SK-N-SH (cell line): ENCODE measurements around the gene MAP1B. TPM values are rescaled to one million over a fixed set of nuclear protein-coding genes. Genes with fewer than 3 reads are reported as not detected.
A peak's percentile ranks its signal among the peaks of the same experiment; 100 is the strongest.

Experiments
- CTCF ChIA-PET: fragments of 300-600, 350-600 bp; formaldehyde crosslinking; extraction: SDS; loops from one replicate; lab custom pipeline; 2021; lab: Yijun Ruan, JAX
- POLR2A ChIA-PET: fragments of 350-600 bp; sonication (Branson Sonifier 250); formaldehyde crosslinking; extraction: SDS; loops from one replicate; lab custom pipeline; 2020; ENCODE audit warnings: antibody characterized with exemption, inconsistent platforms; lab: Yijun Ruan, JAX
- DNase-seq: peaks from one replicate; pipeline ENCODE4 v3.0.0; 2012
- H2AFZ ChIP-seq: fragments of 200-600 bp; sonication (generic); 2 replicates; pipeline ENCODE4 v1.8.1; 2016; ENCODE audit warnings: antibody characterized with exemption, mild to moderate bottlenecking, low read depth
- H3F3A ChIP-seq: fragments of 200-600 bp; sonication (generic); replicated peaks from 2 replicates; pipeline ENCODE3; 2016; ENCODE audit warnings: antibody characterized with exemption, mild to moderate bottlenecking; ENCODE audit not compliant: insufficient read depth
- H3K27ac ChIP-seq, 2 experiments: fragments of 200-500 bp in 1 of 2; fragments of 200-600 bp in 1 of 2; sonication (Bioruptor generic) in 1 of 2; sonication (generic), shearing (Covaris generic) in 1 of 2; 2 replicates each; pipeline versions ENCODE4 v1.5.1 to v1.6.1; 2014 to 2016; ENCODE audit warnings: low read depth in 2 of 2, inconsistent platforms in 1 of 2, low read length in 1 of 2, mild to moderate bottlenecking in 1 of 2, mixed read lengths in 1 of 2
- H3K27me3 ChIP-seq: fragments of 200-600 bp; sonication (generic), shearing (Covaris generic); 2 replicates; pipeline ENCODE4 v1.6.1; 2016; ENCODE audit warnings: mixed run types; ENCODE audit not compliant: insufficient read depth
- H3K36me3 ChIP-seq, 2 experiments: fragments of 200-500 bp in 1 of 2; fragments of 200-600 bp in 1 of 2; sonication (Bioruptor generic) in 1 of 2; sonication (generic) in 1 of 2; replicated peaks in 1 of 2; 2 replicates each; pipeline versions ENCODE3 to v1.5.1; 2014 to 2016; ENCODE audit warnings: low read length in 1 of 2, mild to moderate bottlenecking in 1 of 2; ENCODE audit not compliant: insufficient read depth in 2 of 2, control insufficient read depth in 1 of 2
- H3K4me1 ChIP-seq, 2 experiments: fragments of 200-500 bp in 1 of 2; fragments of 200-600 bp in 1 of 2; sonication (Bioruptor generic) in 1 of 2; sonication (generic), shearing (Covaris generic) in 1 of 2; 2 replicates each; pipeline versions ENCODE4 v1.5.1 to v1.6.1; 2014 to 2016; ENCODE audit warnings: low read depth in 1 of 2, low read length in 1 of 2, mixed run types in 1 of 2; ENCODE audit not compliant: insufficient read depth in 2 of 2, control insufficient read depth in 1 of 2
- H3K4me2 ChIP-seq: fragments of 200-600 bp; sonication (generic), shearing (Covaris generic); 2 replicates; pipeline ENCODE4 v1.6.1; 2017; ENCODE audit warnings: mixed run types
- H3K4me3 ChIP-seq, 2 experiments: fragments of 200-500 bp in 1 of 2; fragments of 200-600 bp in 1 of 2; sonication (Bioruptor generic) in 1 of 2; sonication (generic), shearing (Covaris generic) in 1 of 2; 2 replicates each; pipeline versions ENCODE4 v1.5.1 to v1.8.1; 2014 to 2016; ENCODE audit warnings: low read depth in 2 of 2, inconsistent platforms in 1 of 2, low read length in 1 of 2, mild to moderate bottlenecking in 1 of 2, mixed read lengths in 1 of 2, moderate library complexity in 1 of 2
- H3K79me2 ChIP-seq: fragments of 200-600 bp; sonication (generic); 2 replicates; pipeline ENCODE4 v1.8.1; 2017; ENCODE audit warnings: mild to moderate bottlenecking; ENCODE audit not compliant: insufficient read depth
- H3K9ac ChIP-seq: fragments of 200-600 bp; sonication (generic); 2 replicates; pipeline ENCODE4 v1.6.1; 2017; ENCODE audit warnings: mixed run types
- H3K9me2 ChIP-seq: fragments of 200-600 bp; sonication (generic); 2 replicates; pipeline ENCODE4 v1.6.1; 2017; ENCODE audit warnings: mixed run types
- H3K9me3 ChIP-seq: fragments of 200-600 bp; sonication (generic); 2 replicates; pipeline ENCODE4 v1.6.1; 2017; ENCODE audit warnings: mixed run types, mild to moderate bottlenecking, moderate library complexity
- H4K20me1 ChIP-seq: fragments of 200-600 bp; sonication (generic); 2 replicates; pipeline ENCODE4 v1.6.1; 2017; ENCODE audit warnings: mild to moderate bottlenecking, mixed run types; ENCODE audit not compliant: insufficient read depth
- CHD2 ChIP-seq: fragments of 150-350 bp; IDR thresholded peaks from 2 replicates; pipeline ENCODE4 v1.6.1; 2018; ENCODE audit warnings: low read length; ENCODE audit not compliant: partially characterized antibody
- ELF1 ChIP-seq: IDR thresholded peaks from 2 replicates; pipeline ENCODE4 v1.4.0; 2012
- EP300 ChIP-seq, 2 experiments: IDR thresholded peaks; 2 replicates each; pipeline versions ENCODE4 v1.4.0 to v1.6.1; 2012; ENCODE audit warnings: borderline replicate concordance in 1 of 2, low read depth in 1 of 2, low read length in 1 of 2
- EZH2phosphoT487 ChIP-seq: fragments of 200-600 bp; sonication (generic); IDR thresholded peaks from 2 replicates; pipeline ENCODE4 v1.6.1; 2017; ENCODE audit warnings: low read depth, mixed run types, mild to moderate bottlenecking, antibody characterized with exemption, moderate library complexity, borderline replicate concordance
- FOSL2 ChIP-seq: IDR thresholded peaks from 2 replicates; pipeline ENCODE4 v1.4.0; 2012; ENCODE audit warnings: low read depth, mild to moderate bottlenecking, moderate library complexity, borderline replicate concordance
- FOXJ3 ChIP-seq: sonication (generic); formaldehyde crosslinking; IDR thresholded peaks from 2 replicates; pipeline ENCODE4 v1.5.1; 2020; ENCODE audit warnings: mild to moderate bottlenecking, missing genetic modification reagents
- IRF3 ChIP-seq: fragments of 150-350 bp; IDR thresholded peaks from 2 replicates; pipeline ENCODE4 v1.6.1; 2016; ENCODE audit warnings: mild to moderate bottlenecking, low read depth, low read length
- JUND ChIP-seq: IDR thresholded peaks from 2 replicates; pipeline ENCODE4 v1.4.0; 2012
- MAX ChIP-seq: IDR thresholded peaks from 2 replicates; pipeline ENCODE4 v1.4.0; 2012; ENCODE audit warnings: low read depth
- MXI1 ChIP-seq: IDR thresholded peaks from 2 replicates; pipeline ENCODE4 v1.6.1; 2012; ENCODE audit warnings: mild to moderate bottlenecking, low read depth, low read length, improper control_type of control experiment
- PBX3 ChIP-seq: IDR thresholded peaks from 2 replicates; pipeline ENCODE4; 2012
- POLR2AphosphoS5 ChIP-seq: IDR thresholded peaks from 2 replicates; pipeline ENCODE4 v1.6.1; 2012; ENCODE audit warnings: low read depth, low read length
- RAD21 ChIP-seq: IDR thresholded peaks from 2 replicates; pipeline ENCODE4 v1.6.1; 2012; ENCODE audit warnings: mild to moderate bottlenecking, low read length
- RCOR1 ChIP-seq: fragments of 150-350 bp; IDR thresholded peaks from 2 replicates; pipeline ENCODE4 v1.6.1; 2017; ENCODE audit warnings: antibody characterized with exemption, low read length
- REST ChIP-seq: IDR thresholded peaks from 2 replicates; pipeline ENCODE4 v1.6.1; 2012; ENCODE audit warnings: mild to moderate bottlenecking, low read depth, low read length, moderate library complexity
- RFX5 ChIP-seq: IDR thresholded peaks from 2 replicates; pipeline ENCODE4 v1.6.1; 2012; ENCODE audit warnings: mild to moderate bottlenecking, improper control_type of control experiment, low read length
- RXRA ChIP-seq: IDR thresholded peaks from 2 replicates; pipeline ENCODE4 v1.4.0; 2012; ENCODE audit warnings: low read depth, mild to moderate bottlenecking, borderline replicate concordance
- SIN3A ChIP-seq: IDR thresholded peaks from 2 replicates; pipeline ENCODE4 v1.6.1; 2012; ENCODE audit warnings: low read depth, mild to moderate bottlenecking, low read length, moderate library complexity, borderline replicate concordance
- SMC3 ChIP-seq: IDR thresholded peaks from 2 replicates; pipeline ENCODE4 v1.6.1; 2012; ENCODE audit warnings: low read depth, low read length, improper control_type of control experiment
- TCF12 ChIP-seq: IDR thresholded peaks from 2 replicates; pipeline ENCODE4 v1.4.0; 2012
- USF1 ChIP-seq: IDR thresholded peaks from 2 replicates; pipeline ENCODE4 v1.4.0; 2012; ENCODE audit warnings: low read depth, borderline replicate concordance
- YY1 ChIP-seq: IDR thresholded peaks from 2 replicates; pipeline ENCODE4 v1.4.0; 2012; ENCODE audit warnings: low read depth, mild to moderate bottlenecking
- WGBS: methylation state at CpG from one replicate; pipeline ENCODE4 v1.1.6; 2017; ENCODE audit warnings: low lambda C conversion rate; 5-methylcytosine and 5-hydroxymethylcytosine counted together
- polyA plus RNA-seq, 3 experiments: library from polyadenylated mRNA; depleted of rRNA; stranded (reverse); fragments of >200 nt; gene quantifications; 2 replicates each; pipeline ENCODE4 v1.2.3, GENCODE V29; 2012

Gene MAP1B
- polyA plus RNA-seq, 1 of the 3 experiments (the other 2 are of a cell fraction) = 47.5 TPM

GRCh38 chr5:72092074-72092473, 15.2 kb upstream of the MAP1B start:
- TF ChIP-seq PBX3 (no peak), RFX5 (no peak), ELF1 (no peak), RXRA (no peak), MAX (no peak), FOXJ3 (CRISPR knock-in tag) (no peak), USF1 (no peak), FOSL2 (no peak), EP300 (IDR thresholded peaks at IDR 0.05; ENCODE audit: borderline replicate concordance in 1 of 2, low read depth in 1 of 2, low read length in 1 of 2) (no peak), RCOR1 (no peak), JUND (no peak), CHD2 (no peak), SMC3 (no peak)
- WGBS = 73% methylated on average over 1 of the region's 1 CpG
- CTCF ChIA-PET = no interaction called here

GRCh38 chr5:72093217-72093616, 14.1 kb upstream of the MAP1B start:
- Histone ChIP-seq H3K9me3 (no peaks in the 10 kb centered on the region), H4K20me1 (no peaks in the 10 kb centered on the region), H3K36me3 (no peaks in the 10 kb centered on the region), H3F3A (no peaks in the 10 kb centered on the region), H3K79me2 (no peaks in the 10 kb centered on the region), H2AFZ (no peak overlapping the region), H3K9ac (no peak overlapping the region), H3K4me3 (no peak overlapping the region), H3K27ac (peak overlapping the region in 1 of 2 experiments; percentile 39; a peak in 2 of 4 replicates), H3K4me2 (peak overlapping the region; percentile 20; the same call in 1 of the 2 replicates), H3K9me2 (no peaks in the 10 kb centered on the region), H3K4me1 (peaks cover 0 to 7% of the 10 kb centered on the region in 2 experiments; a peak in 1 of 4 replicates), H3K27me3 (no peaks in the 10 kb centered on the region)
- no peak for DNase-seq
- POLR2A ChIA-PET = no interaction called here
- CTCF ChIA-PET = no interaction called here
- TF ChIP-seq JUND (peak; percentile 79), POLR2AphosphoS5 (peak; percentile 22; the same call in 1 of the 2 replicates), REST (no peak), SIN3A (no peak), EZH2phosphoT487 (no peak), YY1 (no peak), RXRA (no peak), MXI1 (no peak), IRF3 (no peak), TCF12 (peak; percentile 50; the same call in 1 of the 2 replicates), RAD21 (no peak), RCOR1 (no peak)

More at GRCh38 chr5:72092074-72092473, 15.2 kb upstream of the MAP1B start:
- Histone ChIP-seq H3K4me3 (no peak overlapping the region), H3F3A (no peaks in the 10 kb centered on the region), H3K36me3 (no peaks in the 10 kb centered on the region), H3K9ac (no peak overlapping the region), H3K27ac (no peak overlapping the region), H3K79me2 (no peaks in the 10 kb centered on the region), H4K20me1 (no peaks in the 10 kb centered on the region), H2AFZ (no peak overlapping the region), H3K4me1 (peaks cover 0 to 7% of the 10 kb centered on the region in 2 experiments; a peak in 1 of 4 replicates), H3K4me2 (no peak overlapping the region), H3K27me3 (no peaks in the 10 kb centered on the region), H3K9me3 (no peaks in the 10 kb centered on the region), H3K9me2 (no peaks in the 10 kb centered on the region)
- no peak for DNase-seq
- POLR2A ChIA-PET = interaction anchor here (1.0 kb wide), 1 partner anchor 18 kb away, joined by 3 read pairs; no protein-coding TSS in a partner anchor
